Mesothelial cell of epicardium (in vitro differentiated cells): Measurements from ENCODE around the gene RAD18. TPM values are rescaled to one million over a fixed set of nuclear protein-coding genes. Genes with fewer than 3 reads are reported as not detected.
A peak's percentile ranks its signal among the peaks of the same experiment; 100 is the strongest.

Experiments
- DNase-seq, 2 experiments: peaks; one replicate each; pipeline ENCODE4 v3.0.0; 2021; ENCODE audit warnings: low spot score in 2 of 2; ENCODE audit not compliant: unreplicated experiment in 2 of 2
- H3K27ac Mint-ChIP-seq: 2 replicates; pipeline ENCODE4 v1.8.0; 2021; ENCODE audit warnings: mixed read lengths
- H3K27me3 Mint-ChIP-seq: 2 replicates; pipeline ENCODE4 v1.8.0; 2021; ENCODE audit warnings: low read depth, mixed read lengths
- H3K36me3 Mint-ChIP-seq: 2 replicates; pipeline ENCODE4 v1.8.0; 2021; ENCODE audit warnings: mixed read lengths
- H3K4me1 Mint-ChIP-seq: 2 replicates; pipeline ENCODE4 v1.8.0; 2021; ENCODE audit warnings: mixed read lengths
- H3K4me3 Mint-ChIP-seq: 2 replicates; pipeline ENCODE4 v1.8.0; 2021; ENCODE audit warnings: mild to moderate bottlenecking, moderate library complexity, mixed read lengths
- H3K9me3 Mint-ChIP-seq: 2 replicates; pipeline ENCODE4 v1.8.0; 2021; ENCODE audit warnings: mixed read lengths
- total RNA-seq: library from RNA; stranded (reverse); gene quantifications from 3 replicates; pipeline ENCODE4 v1.2.1, GENCODE V29; 2021
- TF ChIP-seq, protein P1 (sequence below): fragments of 200-600 bp; sonication (generic); IDR thresholded peaks from one replicate; pipeline ENCODE4 v1.5.0; 2021; ENCODE audit warnings: antibody characterized with exemption; ENCODE audit not compliant: unreplicated experiment

Gene RAD18
- total RNA-seq, 1 donor from 2014 or later, result 23.2 TPM

DNA sequence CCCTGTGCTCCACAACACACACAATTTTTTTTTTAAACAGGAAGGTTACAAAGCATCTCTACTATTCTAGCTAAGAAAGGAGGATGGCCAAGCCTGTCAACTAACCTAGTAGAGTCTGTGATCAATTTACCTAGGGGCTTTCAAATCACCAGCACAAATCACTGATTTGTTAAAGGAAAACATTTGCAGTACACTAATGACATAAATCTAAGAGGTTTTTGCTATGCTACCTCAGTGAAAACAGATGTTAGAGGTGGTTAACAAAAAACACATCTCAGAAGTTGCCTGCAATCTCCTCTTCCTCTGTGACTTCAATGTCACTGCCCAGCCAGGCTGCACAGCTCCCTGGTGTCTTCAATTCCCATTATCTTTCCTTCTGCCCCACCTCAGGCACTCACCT lies 72.0 kb downstream of the RAD18 start:
- peaks cover 57% of the 10 kb centered on the region for H3K4me1 Mint-ChIP-seq

DNA sequence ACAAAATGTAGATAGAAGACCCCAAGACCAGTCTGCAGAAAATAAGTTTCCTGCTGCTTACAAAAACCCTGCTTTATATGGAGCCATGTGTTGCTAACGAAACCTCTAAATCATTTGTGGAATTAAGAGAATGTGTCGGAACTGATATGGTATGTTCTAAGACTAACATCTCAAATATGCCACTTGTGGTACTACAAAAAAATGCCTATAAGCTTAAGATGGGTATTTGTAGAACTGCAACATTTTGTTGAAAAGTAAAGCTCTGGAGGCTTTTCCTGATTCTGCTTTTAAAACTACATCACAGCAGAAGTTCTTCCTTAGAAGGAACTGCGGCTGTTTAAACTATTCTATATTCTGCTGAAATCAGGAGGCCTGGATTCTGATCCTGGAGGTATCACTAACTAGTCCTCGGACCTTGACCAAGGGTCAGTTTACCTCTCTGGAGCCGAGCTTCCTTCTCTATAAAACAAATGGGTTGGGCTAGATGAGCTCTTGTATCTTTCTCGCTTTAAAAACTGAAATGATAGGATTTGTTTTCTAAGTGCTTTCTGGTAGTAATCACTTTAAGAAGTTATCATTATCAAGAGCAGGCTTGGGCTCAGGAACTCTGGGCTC lies 74.9 kb downstream of the RAD18 start:
- Mint-ChIP-seq H3K27ac (peak overlapping the region; percentile 95), H3K4me1 (peaks cover 59% of the 10 kb centered on the region), H3K36me3 (peaks cover 19% of the 10 kb centered on the region), H3K9me3 (peaks cover 4% of the 10 kb centered on the region), H3K4me3 (no peak overlapping the region), H3K27me3 (no peaks in the 10 kb centered on the region)
- DNase-seq, result no peak
- TF ChIP-seq, protein P1, sequence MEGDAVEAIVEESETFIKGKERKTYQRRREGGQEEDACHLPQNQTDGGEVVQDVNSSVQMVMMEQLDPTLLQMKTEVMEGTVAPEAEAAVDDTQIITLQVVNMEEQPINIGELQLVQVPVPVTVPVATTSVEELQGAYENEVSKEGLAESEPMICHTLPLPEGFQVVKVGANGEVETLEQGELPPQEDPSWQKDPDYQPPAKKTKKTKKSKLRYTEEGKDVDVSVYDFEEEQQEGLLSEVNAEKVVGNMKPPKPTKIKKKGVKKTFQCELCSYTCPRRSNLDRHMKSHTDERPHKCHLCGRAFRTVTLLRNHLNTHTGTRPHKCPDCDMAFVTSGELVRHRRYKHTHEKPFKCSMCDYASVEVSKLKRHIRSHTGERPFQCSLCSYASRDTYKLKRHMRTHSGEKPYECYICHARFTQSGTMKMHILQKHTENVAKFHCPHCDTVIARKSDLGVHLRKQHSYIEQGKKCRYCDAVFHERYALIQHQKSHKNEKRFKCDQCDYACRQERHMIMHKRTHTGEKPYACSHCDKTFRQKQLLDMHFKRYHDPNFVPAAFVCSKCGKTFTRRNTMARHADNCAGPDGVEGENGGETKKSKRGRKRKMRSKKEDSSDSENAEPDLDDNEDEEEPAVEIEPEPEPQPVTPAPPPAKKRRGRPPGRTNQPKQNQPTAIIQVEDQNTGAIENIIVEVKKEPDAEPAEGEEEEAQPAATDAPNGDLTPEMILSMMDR, result no peak

More for the DNA sequence above, 72.0 kb downstream of the RAD18 start:
- no peaks in the 10 kb centered on the region for H3K27me3 Mint-ChIP-seq
- H3K9me3 Mint-ChIP-seq, result no peaks in the 10 kb centered on the region
- H3K27ac Mint-ChIP-seq, result peak overlapping the region; percentile 88
- H3K36me3 Mint-ChIP-seq, result peaks cover 14% of the 10 kb centered on the region
- TF ChIP-seq, protein P1, result no peak
- no peak for DNase-seq
- no peak overlapping the region for H3K4me3 Mint-ChIP-seq

DNA sequence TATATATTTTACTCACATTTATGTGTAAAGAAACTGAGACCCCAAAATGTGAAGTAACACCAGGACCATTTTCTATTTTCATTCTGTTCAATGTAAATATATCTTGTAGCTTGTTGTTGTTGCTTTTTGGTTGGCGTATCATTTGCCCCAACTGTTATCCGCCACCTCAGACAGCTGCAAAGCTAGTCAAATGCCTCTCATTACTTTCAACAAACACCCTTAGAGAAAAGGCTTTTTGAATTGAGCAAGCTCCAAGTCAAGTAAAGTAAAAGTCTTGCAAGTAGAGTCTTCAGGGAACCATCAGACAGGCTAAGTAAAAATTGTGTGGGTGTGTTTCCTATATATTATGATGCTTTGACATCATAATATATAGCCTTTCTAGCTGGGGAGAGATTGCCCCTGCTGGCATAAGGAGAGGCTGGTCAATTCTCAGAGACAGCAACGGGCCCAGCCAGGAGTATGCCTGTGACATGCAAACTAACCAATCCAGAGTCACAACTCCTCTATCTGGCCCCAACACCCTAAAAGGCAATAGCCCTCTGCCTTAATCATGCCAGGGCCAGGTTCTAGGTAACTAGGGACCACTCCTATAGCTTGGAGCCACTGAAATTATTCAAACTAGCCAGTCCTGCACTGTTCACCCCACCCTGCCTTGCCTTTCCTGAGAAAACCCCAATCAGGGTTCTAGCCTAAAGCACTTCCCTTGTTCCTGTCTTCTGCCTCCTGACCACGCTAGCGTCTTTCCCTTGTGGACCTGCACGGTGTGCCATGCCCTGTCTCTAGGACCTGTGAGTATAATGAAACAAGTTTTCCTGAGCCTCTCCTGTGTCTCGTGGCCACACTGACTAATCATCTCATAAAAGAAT lies 75.6 kb downstream of the RAD18 start:
- peaks cover 52% of the 10 kb centered on the region for H3K4me1 Mint-ChIP-seq
- H3K36me3 Mint-ChIP-seq, result peaks cover 25% of the 10 kb centered on the region
- H3K27me3 Mint-ChIP-seq, result no peaks in the 10 kb centered on the region
- peaks cover 11% of the 10 kb centered on the region for H3K9me3 Mint-ChIP-seq
- TF ChIP-seq, protein P1, result no peak
- no peak for DNase-seq
- H3K27ac Mint-ChIP-seq, result peak overlapping the region; percentile 95
- no peak overlapping the region for H3K4me3 Mint-ChIP-seq

DNA sequence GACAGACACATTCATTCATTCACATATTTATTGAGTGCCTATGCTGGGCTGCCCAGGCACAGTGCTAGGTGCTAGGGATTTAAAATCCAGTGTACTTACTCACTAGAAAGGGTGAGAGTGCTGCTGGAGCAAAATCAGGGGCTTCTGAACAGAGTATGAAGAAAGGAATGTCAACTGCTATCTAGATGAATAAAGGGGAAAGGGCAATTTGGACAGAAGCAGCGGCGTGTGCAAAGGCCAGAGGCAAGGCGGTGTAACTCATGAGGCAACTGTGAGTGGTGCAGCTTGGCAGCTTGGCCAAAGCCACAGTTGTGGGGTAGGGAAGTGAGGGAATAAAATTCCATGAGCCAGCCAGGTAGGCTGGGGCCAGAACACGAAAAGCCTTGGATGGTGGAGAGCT lies 76.7 kb downstream of the RAD18 start:
- Mint-ChIP-seq H3K36me3 (peaks cover 26% of the 10 kb centered on the region), H3K9me3 (peaks cover 12% of the 10 kb centered on the region), H3K27me3 (no peaks in the 10 kb centered on the region), H3K4me3 (no peak overlapping the region), H3K27ac (peak overlapping the region; percentile 88), H3K4me1 (peaks cover 50% of the 10 kb centered on the region)
- TF ChIP-seq, protein P1, result no peak
- no peak for DNase-seq

DNA sequence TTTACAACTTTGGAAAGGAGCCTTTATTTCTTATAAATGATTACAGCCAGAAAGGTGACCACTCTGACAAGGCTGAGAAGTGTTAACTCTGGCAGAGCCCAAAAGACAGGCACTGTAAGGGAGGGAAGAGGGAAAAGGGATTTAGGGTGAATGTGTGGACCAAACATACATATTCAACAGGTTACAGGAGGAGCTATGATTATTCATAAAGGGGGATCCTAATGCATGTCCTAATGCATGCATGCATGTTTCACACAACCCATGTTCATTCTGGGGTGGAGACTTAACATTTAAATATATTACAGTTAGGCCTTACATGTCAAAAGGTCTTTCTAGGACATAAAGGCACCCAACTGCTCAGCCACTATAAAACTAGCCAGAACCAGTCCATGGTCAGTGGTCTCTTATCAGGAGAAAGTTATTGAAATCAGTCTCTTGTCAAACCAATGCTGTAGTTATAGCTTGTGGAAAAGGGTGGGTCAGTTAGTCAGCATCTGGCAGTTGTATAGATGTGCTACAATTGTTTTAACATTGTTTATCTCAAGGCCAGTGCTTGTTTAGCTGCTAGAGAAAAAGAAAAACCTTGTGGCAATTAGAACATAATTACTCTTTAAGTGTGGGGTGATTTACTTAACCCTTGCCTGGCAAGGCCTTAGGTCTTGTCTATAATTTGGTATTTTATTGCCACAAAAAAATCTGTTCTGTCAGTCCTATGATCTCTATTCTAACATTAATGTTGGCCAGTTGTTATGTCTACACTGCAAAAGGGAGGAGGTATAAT lies 77.5 kb downstream of the RAD18 start:
- no peak for DNase-seq
- H3K27ac Mint-ChIP-seq, result no peak overlapping the region
- H3K36me3 Mint-ChIP-seq, result peaks cover 26% of the 10 kb centered on the region
- TF ChIP-seq, protein P1, result no peak
- no peaks in the 10 kb centered on the region for H3K27me3 Mint-ChIP-seq
- H3K4me3 Mint-ChIP-seq, result no peak overlapping the region
- peaks cover 43% of the 10 kb centered on the region for H3K4me1 Mint-ChIP-seq
- H3K9me3 Mint-ChIP-seq, result peaks cover 12% of the 10 kb centered on the region
